HTR-8/SVneo (cell line): Measurements from ENCODE around the gene CRK.

Experiments used
- DNase-seq: peaks from one replicate; pipeline ENCODE4 v3.0.0; 2011; ENCODE audit warnings: low spot score, mixed read lengths; ENCODE audit not compliant: insufficient read length
- FAIRE-seq: peaks from 2 replicates; lab custom pipeline; 2011; peaks lifted over from hg19 to GRCh38; lab: Jason Lieb, UNC

CRK gene

DNA sequence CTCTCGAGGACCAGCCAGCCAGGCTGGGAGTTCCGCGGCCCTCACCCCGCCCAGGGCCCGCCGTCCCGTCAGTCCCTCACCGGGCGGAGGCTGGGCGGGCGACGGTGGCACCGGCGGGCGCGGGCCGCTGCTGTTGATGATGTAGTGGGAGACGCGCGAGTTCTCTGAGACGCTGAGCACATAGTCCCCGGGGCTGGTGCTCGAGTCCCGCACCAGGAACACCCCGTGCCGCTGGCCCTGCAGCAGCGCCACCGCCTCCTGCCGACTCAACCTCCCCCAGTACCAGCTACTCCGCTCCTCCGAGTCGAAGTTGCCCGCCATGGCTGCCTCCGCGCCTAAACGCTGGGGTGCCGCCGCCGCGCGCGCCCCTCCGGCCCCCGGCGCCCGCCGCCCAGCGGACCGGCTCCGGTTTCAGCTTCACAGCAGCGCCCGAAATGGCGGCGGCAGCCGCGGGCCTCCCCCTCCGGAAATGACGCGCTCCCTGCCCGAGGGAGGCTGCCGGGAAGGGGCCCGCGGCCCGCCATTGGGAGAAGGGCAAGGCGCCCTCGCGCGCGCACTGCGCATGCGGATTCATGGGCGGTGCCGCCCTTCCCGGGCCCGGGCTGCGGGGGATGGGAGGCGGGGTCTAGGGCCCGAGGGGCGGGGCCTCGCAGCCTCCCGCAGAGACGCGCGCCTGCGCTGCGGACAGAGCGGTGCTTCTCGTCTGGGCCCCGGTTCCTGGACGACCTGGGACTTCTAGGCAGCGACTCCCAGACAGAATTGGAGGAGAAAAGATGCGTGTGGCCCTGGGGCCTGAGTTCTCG lies at the start of gene CRK:
CRK (minus strand) TSS at position 436 of the 803 bp plus-strand sequence; CDS start at position 321, 115 bp downstream.
- FAIRE-seq (peak; percentile 97), DNase-seq (peak; percentile 98)

DNA sequence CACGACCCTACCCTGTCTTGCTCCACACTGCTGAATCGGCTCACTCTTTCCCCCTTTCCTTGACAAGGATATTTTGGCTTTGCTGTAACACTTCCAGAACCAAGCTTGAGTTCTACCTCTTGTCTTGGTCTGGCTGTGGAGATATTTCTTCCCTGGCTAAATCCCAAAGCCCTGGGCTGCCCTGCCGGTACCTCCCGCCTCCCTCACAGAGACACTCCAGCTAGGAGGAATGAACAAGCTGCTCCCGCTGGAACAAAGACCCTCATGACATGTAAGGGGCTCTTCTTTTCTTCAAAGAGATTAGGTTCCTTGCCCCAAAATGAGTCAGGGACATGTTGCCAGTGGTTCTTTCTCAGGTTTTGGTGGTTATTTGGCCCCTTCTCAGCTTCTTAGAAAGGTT lies 49.6 kb upstream of the CRK start:
- DNase-seq, result no peak
- FAIRE-seq, result peak; percentile 26

DNA sequence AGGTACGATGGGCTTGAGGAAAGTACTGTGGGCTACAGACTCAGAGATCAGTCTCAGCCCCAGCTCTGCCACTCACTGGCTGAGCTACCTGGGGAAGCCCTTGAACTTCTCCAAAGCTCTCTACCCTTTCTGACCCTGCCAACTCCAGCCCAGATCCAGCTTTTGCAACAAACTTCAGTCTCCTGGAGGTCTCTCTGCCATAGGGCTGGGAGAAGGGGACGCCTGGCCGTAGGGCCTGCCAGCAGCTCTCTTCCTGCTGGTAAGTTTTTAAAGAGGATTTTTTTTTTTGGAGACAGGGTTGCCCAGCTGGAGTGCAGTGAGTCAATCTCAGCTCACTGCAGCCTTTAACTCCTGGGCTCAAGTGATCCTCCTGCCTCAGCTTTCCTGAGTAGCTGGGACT lies 48.8 kb upstream of the CRK start:
- DNase-seq (no peak), FAIRE-seq (no peak)

DNA sequence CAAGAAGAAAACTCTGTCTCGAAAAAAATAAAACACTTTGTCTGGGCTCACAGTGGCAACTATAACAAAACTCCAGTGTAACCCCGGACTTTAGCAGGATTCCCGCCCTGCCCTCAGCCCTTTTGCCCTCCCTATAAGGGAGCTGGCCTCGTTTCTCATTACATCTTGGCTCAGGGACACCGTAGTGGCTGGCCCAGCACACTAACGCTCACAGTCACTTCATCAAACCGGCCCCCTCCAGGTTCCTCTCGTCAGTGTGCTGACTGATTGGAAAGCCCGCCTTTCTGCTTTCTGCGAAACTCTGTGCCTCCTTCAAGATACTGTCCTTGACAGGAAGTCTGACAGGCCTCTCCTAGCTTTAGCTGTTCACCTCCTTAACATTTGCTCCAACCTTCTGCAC lies 47.7 kb upstream of the CRK start:
- DNase-seq, result no peak

DNA sequence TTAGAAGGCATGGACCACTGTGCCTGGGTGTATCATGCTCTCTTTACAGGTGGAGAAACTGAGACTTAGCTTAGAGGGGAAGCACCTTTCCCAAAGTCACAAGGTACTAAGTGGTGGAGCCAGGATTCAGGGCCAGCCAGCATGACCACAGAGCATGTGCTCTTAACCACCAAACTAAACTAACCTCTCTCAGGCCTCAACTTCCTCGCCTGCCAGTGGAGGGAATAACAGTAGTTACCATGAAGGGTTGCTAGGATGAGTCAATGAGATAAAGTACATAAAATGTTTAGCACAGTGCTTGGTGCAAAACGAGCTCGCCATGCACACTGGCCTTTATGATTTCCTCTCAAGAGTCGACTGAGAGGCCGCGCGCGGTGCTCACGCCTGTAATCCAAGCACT lies 42.8 kb upstream of the CRK start:
- DNase-seq (no peak), FAIRE-seq (no peak)

More for the DNA sequence above, 47.7 kb upstream of the CRK start:
- no peak for FAIRE-seq

DNA sequence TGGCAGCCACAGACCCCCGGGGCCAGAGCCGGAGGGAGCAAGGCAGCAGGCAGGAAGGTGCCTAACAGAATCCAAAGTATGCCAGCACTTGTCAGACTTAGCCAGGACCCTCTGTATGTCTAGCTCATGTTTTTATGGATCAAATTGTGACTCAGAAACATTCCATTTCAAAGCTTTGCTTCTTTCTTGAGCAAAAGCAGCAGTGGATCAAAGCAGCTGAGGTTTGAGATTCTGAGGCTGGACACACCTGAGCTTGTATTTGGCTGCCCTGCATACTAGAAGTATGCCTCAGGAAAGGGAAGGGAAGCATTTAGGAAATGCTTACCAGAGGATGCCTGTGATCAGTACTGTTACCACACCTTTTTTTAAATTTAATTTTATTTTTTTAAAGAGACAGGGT lies 42.2 kb upstream of the CRK start:
- no peak for FAIRE-seq

DNA sequence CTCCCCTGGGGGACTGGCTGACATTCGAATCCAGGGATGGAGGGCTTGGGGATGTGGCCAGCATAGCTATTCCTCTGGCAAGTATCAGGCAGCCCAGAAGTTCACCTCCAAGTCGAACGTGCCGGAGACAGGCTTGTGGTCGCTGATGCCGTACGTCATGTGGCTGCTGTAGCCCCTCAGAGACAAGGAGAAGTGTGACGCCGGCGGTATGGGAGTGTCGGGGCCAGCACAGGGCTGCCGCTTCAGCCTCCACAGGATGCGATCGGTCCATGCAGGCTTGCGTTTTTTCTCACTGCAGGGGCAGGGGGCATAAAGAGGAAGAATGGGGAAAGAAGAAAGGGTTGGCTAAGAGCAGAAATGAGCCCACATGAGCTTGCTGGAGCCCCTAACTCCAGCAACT lies 41.8 kb upstream of the CRK start:
- FAIRE-seq (no peak), DNase-seq (no peak)

More for the DNA sequence above, 42.2 kb upstream of the CRK start:
- no peak for DNase-seq

DNA sequence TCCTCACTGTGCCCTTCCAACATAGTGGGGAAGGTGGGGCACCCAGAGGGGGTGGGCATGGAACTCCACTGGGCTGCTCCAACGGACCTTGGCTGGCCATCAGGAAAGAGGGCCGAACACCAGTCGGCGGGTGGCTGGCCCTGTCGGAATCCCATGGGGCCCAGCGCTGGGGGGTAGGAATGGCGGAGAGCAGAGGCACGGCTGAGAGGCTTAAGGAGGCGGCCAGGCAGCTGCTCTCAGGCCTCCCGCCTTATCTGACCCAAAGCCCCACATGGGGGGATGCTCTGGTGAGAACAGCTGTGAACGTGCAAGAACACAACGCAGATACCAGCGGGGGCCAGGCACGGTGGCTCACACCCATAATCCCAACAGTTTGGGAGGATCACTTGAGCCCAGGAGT lies 40.8 kb upstream of the CRK start:
- no peak for DNase-seq
- FAIRE-seq, result no peak

DNA sequence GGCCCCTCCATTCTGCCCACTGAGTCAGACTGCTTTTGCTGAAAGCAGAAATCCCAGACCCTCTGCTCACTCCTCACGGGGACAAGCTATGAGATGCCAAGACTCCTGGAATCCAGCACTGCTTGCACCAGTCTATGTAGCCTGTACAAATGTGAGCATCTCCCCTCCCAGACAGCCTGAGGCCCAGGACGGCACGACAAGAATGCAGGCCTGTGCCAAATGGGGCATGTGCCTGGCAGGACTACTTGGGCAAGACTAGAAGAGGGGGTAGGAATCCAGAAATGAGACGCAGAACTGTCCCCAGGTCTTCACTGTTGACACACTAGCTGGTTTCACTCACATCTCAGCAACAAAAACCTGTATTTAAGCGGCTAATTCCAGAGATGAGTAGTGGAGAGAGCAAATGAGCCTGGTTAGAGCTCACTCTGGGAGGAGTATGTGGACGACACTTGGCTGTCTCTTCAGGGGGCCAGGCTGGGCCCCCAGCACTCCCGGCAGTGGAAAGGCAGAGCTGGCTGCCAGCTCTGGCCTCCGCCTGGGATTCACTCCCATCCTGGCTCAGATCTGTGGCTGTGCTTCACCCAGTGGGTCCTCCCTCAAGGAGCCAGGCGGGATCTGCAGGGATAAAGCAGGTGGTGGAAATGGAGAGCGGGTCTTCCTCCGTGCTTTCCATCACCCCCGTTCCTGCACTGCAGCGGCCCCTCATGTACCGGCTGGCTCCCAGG lies 39.4 kb upstream of the CRK start:
- DNase-seq (no peak), FAIRE-seq (peak; percentile 31)

DNA sequence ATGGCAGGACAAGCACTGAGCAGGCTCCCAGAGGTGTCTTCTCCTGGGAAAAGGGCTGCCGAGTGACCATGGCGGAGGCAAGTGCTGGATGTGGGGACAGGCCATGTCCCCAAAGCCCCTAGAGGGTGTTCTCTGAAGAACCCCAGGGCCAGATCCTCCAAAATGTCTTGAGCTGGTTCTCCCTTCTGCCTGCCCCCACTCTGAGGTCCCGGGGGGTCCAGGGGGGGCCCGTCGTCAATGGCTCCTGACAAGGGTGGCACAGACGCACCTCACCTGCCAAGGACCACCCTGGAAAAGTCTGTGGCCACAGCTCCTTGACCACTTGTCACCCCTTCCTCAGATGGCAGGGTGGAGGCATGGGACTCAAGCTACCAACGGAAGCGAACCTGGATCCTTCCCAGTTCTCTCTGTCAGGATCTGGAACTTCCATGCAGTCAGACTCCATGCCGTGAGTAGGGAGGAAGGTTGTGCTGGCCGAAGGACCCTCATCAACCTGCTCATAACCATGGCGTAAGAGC lies 38.8 kb upstream of the CRK start:
- no peak for FAIRE-seq
- DNase-seq, result no peak

DNA sequence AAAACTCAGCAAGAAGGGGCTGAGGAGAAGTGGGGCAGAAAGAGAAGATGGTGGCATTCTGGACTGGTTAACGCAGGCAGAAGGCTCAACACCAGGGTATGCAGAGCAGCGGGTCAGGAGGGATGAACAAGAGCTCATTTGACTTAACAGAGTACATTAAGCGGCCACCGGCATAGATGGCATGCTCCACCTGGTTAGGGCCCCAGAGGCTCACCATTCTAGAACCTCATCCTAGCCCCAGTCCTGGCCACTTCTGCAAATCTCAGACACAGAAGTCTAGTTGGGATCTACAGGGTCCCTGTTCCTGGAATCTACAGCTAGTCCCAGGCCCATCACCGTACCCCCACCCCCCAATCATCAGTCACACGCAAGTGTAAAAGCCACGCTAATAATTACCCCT lies 38.2 kb upstream of the CRK start:
- FAIRE-seq, result no peak
- DNase-seq, result no peak

DNA sequence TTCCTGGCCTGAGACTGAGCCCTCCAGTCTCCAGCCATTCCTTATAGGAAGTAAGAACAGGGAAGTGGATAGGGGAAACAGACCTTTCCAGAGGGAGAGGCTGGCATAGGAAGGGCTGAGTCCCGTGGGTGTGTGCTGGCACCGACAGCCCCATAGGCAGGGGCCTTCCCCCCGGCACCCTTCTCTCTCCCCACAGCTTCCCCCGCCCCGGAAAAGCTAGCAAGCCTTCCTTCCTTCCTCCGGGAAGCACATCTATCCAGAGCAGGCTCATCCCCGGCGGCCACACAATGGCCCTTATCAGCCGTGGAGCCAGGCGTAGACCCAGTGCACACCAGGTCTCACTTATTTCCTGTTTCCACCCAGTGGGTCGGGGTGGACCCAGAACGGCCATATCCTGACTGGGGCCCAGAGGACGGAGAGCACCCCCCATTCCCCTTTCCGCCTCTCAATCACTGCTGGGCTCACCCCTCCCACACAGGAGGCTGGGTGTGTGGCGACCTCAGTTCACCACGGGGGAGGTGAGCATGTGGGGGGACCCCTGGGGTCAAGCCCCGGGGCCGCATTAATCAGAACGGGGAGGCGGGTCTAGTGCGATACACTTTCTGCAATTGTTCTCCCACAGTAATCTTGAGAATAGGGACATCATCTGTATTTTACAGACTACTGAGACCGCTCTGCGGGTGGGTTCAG lies 37.4 kb upstream of the CRK start:
- FAIRE-seq (no peak), DNase-seq (no peak)

DNA sequence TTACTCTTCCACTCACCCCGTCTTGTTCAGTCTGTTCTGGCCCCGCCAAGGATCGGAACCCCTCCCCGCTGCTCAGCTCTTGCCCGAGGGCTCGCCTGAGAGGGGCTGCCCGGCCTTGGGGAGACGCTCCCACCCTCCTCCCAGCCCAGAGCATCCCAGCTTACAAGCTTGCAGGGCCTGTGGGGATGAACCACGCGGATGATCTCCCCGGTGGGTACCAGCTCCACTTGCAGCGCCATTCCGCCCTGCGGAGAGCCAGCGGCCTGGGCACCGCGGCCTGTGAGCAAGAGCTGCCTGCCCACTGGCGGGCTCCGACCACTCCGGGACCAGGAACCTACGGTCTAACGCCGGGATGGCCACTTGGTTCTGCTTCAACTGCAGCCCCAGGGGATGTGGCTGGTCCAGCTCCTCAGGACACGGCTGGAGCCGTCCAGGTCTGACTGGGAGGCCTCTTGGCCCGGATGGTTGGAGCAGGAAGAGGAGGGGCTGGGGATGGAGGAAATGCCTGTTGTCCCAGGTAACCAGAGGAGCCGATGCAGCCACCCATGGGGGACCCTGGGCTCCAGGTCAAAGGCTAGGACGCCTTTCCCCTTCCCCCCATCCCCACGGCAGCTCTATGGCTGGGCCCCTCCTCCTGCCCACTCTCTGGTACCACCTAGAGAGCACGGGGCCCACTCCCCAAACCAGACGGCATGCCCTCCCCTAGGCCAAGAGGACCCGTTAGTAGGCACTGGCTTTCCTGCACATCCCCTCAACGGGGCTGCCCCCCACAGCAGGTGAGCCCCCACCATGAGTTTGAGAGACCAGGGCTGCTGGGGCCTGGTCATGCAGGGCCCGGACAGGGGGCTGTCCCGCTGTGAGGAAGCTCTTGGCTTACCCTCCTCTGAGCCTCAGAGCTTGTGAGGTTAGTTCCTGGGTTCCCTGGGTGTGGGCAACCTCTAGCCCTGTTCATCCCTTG lies 36.5 kb upstream of the CRK start, which contains the start of gene MYO1C:
MYO1C (minus strand) TSS at position 438 of the 958 bp plus-strand sequence; CDS start at position 239, 199 bp downstream.
- peak; percentile 57 for FAIRE-seq
- DNase-seq, result no peak

DNA sequence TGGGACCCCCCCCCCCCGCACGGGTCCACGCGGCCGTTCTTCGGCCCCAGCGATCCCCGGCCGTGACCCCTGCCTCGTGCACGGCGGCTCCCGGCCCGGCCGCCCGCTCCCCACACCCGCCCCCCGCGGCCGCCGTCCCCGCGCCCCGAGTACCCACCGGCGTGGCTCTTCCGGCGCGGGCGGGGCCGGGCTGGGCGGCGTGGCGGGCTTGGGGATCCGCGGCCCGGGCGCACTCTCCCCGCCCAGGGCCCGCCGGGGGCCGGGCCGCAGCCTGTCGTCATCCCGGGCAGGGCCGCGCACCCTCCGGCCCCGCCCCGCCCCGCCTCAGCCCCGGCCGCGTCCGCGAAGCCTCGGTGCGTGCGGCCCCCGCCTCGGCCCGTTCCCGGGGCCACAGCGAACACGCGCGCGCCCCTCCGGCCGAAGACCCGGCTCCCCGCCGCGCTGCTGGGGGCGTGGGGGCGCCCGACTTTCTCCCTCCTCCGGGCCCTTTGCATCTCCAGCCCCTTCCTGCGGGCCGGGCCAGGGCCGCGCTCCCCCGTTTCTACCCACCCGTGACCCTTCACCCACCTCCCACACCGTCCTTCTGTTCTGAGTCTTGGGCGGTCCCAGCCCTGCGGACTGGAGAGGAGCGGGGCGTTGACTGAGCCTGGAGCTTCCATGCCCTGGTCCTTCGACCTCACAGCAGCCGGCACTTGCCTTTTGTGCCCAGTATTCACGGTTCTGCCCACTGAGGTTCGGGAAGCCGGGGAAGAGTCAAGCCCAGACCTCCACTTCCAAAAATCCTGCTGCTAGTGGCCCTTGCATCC lies 35.6 kb upstream of the CRK start:
- peak; percentile 66 for DNase-seq
- FAIRE-seq, result peak; percentile 65

DNA sequence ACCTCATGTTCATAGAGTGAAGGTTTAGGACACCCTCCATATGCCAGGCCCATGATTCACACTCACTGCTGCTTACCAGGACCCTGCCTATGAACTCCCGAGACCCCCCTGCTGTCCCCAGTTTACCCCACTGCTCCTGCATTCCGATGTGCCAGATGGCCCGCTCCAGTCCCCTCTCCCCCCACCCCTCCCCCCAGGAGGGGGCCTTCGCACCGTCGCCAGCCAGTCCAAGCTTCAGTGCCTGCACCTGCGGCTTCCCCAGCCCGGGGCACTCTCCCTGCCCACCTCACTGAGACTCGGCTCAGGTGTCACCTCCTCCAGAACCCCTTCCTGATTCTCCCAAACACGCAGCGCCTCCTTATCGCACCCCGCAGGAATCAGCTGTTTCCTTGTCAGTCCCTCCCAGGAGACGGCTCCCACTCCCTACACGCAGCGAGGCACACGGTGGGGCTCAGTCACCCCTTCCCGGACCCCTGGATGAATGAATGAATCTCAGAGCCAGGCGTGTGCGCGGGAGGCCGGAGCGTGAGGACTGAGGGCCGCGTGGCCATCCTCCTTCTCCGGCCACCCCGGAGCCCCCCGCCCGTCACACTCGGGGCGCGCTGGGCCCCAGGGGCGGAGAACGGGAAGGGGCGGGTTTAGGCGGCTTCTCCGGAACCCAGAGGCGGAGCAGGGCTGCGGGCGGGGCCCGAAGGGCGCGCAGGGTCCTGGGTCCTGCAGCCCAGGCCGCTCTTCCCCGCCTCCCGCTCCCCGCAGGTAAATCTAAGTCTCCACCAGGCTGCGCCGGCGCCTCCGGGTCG lies 34.8 kb upstream of the CRK start:
- DNase-seq, result peak; percentile 73
- FAIRE-seq, result peak; percentile 88

DNA sequence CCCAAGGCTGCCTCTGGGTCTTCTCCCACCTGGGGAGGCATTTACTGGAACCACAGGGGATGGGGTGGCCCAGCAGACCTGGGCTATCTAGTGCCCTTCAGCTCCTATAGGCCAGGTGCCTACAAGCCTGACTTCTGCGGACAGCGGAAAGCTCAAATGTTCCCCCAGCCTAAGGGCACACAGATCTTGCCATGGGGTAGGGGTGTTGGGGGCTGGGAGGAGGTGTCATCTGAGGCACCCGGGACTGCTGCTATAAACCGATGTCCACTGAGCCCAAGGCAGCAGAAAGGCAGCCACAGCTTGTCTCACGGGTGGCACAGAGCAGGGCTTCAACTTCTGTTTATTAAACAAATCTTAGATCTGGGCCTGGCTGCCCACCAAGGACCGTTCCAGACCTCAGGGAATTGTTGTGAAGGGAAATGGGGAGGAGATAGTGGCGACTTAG lies 32.8 kb upstream of the CRK start:
- FAIRE-seq (peak; percentile 28), DNase-seq (no peak)

DNA sequence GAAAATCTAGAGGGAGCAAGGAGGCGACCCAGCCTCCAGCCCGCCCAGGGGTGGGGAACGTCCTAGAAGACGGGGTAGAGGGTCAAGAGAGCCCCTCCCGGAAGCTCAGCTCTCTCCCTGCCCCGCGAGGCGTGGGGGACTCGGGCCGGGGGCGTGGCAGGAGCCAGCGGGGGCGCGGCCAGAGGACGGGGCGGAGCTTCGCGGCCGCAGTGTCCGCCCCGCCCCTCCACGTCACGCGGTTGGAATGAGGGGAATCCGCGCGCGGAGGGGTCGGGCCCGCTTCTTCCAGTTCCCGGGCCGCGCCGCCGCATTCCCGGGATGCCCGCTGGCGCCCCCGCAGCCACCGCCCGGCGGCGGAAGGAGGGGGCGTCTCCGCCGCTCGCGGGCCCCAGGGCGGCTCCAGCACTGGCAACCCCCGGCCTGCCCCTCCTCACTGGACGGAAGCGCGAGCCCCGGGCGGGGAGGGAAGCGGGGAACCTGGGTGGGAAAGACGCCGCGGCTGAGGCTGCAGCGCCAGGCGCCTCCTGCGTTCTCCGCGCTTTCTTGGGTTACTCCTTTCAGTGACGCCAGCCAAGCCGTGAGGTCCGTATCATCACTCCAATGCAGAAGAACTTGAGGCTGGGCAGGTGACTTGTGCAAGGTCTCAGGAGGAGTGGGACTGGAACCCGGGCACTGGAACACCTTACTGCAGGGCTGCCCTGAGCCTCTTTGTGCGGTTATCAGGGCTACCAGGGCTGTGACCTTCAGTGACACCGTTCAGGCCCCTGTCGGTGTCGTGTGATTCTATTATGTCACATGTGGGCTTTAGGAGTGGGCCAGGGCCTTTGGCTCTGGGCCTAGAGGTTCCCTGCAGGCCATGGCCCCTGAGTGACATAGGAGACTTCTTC lies 32.1 kb upstream of the CRK start:
- FAIRE-seq (peak; percentile 94), DNase-seq (peak; percentile 81)
